B cell (primary cell): ENCODE data around the gene HMOX1. TPM values are rescaled to one million over a fixed set of nuclear protein-coding genes. Genes with fewer than 3 reads are reported as not detected.
A peak's percentile ranks its signal among the peaks of the same experiment; 100 is the strongest.
"Not testable (repeated sequence)": the region's sequence is repeated elsewhere in the genome, so short reads cannot be mapped to it uniquely, and the experiment has no call there.

Experiments
- ATAC-seq: fragments of 200-7000 bp; cut with Tn5 transposase; one replicate; pipeline ENCODE4 v1.10.0; 2021; ENCODE audit warnings: low read depth, mild to moderate bottlenecking, moderate number of reproducible peaks, moderate library complexity
- CTCF ChIA-PET: fragments of 350-600 bp; sonication (Branson Sonifier 250); formaldehyde crosslinking; loops from one replicate; lab custom pipeline; 2021; ENCODE audit warnings: antibody characterized with exemption, inconsistent platforms; lab: Charles Lee
- POLR2A ChIA-PET: fragments of 350-600 bp; sonication (Branson Sonifier 250); formaldehyde crosslinking; loops from one replicate; lab custom pipeline; 2021; ENCODE audit warnings: antibody characterized with exemption; lab: Charles Lee
- DNase-seq: peaks from one replicate; pipeline ENCODE4 v3.0.0; 2013
- H2AFZ ChIP-seq: 2 replicates; pipeline ENCODE4 v1.6.1; 2012; ENCODE audit warnings: mild to moderate bottlenecking, low read depth, low read length; ENCODE audit not compliant: insufficient read depth, poor library complexity, severe bottlenecking
- H3K27ac ChIP-seq, 2 donors: 1 replicate in 1 of 2; 2 replicates in 1 of 2; pipeline ENCODE4 v1.5.1; 2012 to 2013; ENCODE audit warnings: low read length in 2 of 2, mild to moderate bottlenecking in 2 of 2, moderate library complexity in 1 of 2
- H3K27me3 ChIP-seq, 4 experiments: fragments of 200-600 bp in 1 of 4; sonication (generic) in 1 of 4; replicated peaks in 1 of 4; 1 replicate in 2 of 4; 2 replicates in 2 of 4; pipeline versions ENCODE4 v1.6.1 to v1.7.0; 2013 to 2016; ENCODE audit warnings: low read length in 3 of 4, mild to moderate bottlenecking in 2 of 4, mixed read lengths in 1 of 4, moderate library complexity in 1 of 4; ENCODE audit not compliant: insufficient read depth in 4 of 4, control insufficient read depth in 3 of 4; ENCODE audit errors: control extremely low read depth in 1 of 4
- H3K36me3 ChIP-seq, 2 experiments: replicated peaks in 1 of 2; 1 replicate in 1 of 2; 2 replicates in 1 of 2; pipeline versions ENCODE4 v1.6.1 to v1.7.1; 2013; ENCODE audit warnings: low read length in 1 of 2; ENCODE audit not compliant: insufficient read depth in 2 of 2, control insufficient read depth in 1 of 2; ENCODE audit errors: control extremely low read depth in 1 of 2, extremely low read depth in 1 of 2
- H3K4me1 ChIP-seq, 2 donors: fragments of 200-600 bp in 1 of 2; sonication (generic) in 1 of 2; 1 replicate in 1 of 2; 2 replicates in 1 of 2; pipeline versions ENCODE4 v1.5.1 to v1.6.1; 2013 to 2017; ENCODE audit warnings: low read length in 2 of 2; ENCODE audit not compliant: control insufficient read depth in 2 of 2, insufficient read depth in 2 of 2
- H3K4me2 ChIP-seq: replicated peaks from 2 replicates; pipeline ENCODE3; 2012; ENCODE audit warnings: mild to moderate bottlenecking, low read depth, low read length; ENCODE audit not compliant: poor library complexity, severe bottlenecking
- H3K4me3 ChIP-seq, 5 experiments: fragments of 200-600 bp in 1 of 5; sonication (generic) in 1 of 5; 1 replicate in 3 of 5; 2 replicates in 2 of 5; pipeline versions ENCODE4 v1.5.1 to v1.7.0; 2011 to 2016; ENCODE audit warnings: low read length in 4 of 5, mild to moderate bottlenecking in 4 of 5, low read depth in 2 of 5, control low read depth in 1 of 5, moderate library complexity in 1 of 5; ENCODE audit not compliant: insufficient read depth in 1 of 5; ENCODE audit errors: control extremely low read depth in 1 of 5, extremely low read depth in 1 of 5
- H3K79me2 ChIP-seq: fragments of 200-600 bp; sonication (generic); one replicate; pipeline ENCODE4 v1.6.0; 2016; ENCODE audit warnings: low read length; ENCODE audit not compliant: control insufficient read depth, insufficient read depth
- H3K9ac ChIP-seq: fragments of 200-600 bp; sonication (generic); 2 replicates; pipeline ENCODE4 v1.6.1; 2017; ENCODE audit warnings: mild to moderate bottlenecking, low read length, moderate library complexity
- H3K9me3 ChIP-seq, 3 donors: one replicate each; pipeline versions ENCODE4 v1.6.1 to v1.7.1; 2013; ENCODE audit warnings: low read length in 2 of 3; ENCODE audit not compliant: control insufficient read depth in 2 of 3, insufficient read depth in 1 of 3; ENCODE audit errors: control extremely low read depth in 1 of 3
- H4K20me1 ChIP-seq: 2 replicates; pipeline ENCODE4 v1.6.0; 2012; ENCODE audit warnings: mild to moderate bottlenecking, low read length; ENCODE audit not compliant: insufficient read depth, control insufficient read depth, poor library complexity, severe bottlenecking
- H3K27ac Mint-ChIP-seq: one replicate; pipeline ENCODE4 v1.8.0; 2021; ENCODE audit warnings: mixed read lengths
- H3K27me3 Mint-ChIP-seq: one replicate; pipeline ENCODE4 v1.8.0; 2021; ENCODE audit warnings: mixed read lengths
- H3K4me1 Mint-ChIP-seq: one replicate; pipeline ENCODE4 v1.8.0; 2021; ENCODE audit warnings: mixed read lengths
- H3K4me3 Mint-ChIP-seq: one replicate; pipeline ENCODE4 v1.8.0; 2021; ENCODE audit warnings: mixed read lengths
- H3K9me3 Mint-ChIP-seq: one replicate; pipeline ENCODE4 v1.8.0; 2022; ENCODE audit warnings: mixed read lengths; ENCODE audit not compliant: insufficient read depth
- EZH2 ChIP-seq: IDR thresholded peaks from 2 replicates; pipeline ENCODE4 v1.6.1; 2012; ENCODE audit warnings: borderline replicate concordance, low read depth, mild to moderate bottlenecking, moderate library complexity, low read length; ENCODE audit not compliant: insufficient read depth, poor library complexity, severe bottlenecking
- WGBS: methylation state at CpG from one replicate; pipeline ENCODE4 v1.1.5; 2013; ENCODE audit warnings: missing lambda C conversion rate; ENCODE audit not compliant: insufficient coverage; 5-methylcytosine and 5-hydroxymethylcytosine counted together
- intact Hi-C: fragments of 100-400 bp; cut with micrococcal nuclease; formaldehyde crosslinking; loops from one replicate; pipeline ENCODE4 v1.10.0; 2022
- polyA plus RNA-seq: library from polyadenylated mRNA; depleted of rRNA; stranded (reverse); fragments of >200 nt; gene quantifications from 2 replicates; pipeline ENCODE4 v1.2.3, GENCODE V29; 2012
- total RNA-seq, 2 donors: library from RNA; stranded (reverse); fragments of 120-200 nt in 1 of 2; gene quantifications; 1 replicate in 1 of 2; 2 replicates in 1 of 2; pipeline versions ENCODE4 v1.2.3 to v1.2.4, GENCODE V29; 2013 to 2022

The HMOX1 gene
- total and polyA plus RNA-seq, 2 donors (not counting 1 experiment from before 2014, with no cell fraction given): 9.4 to 21.9 TPM

DNA sequence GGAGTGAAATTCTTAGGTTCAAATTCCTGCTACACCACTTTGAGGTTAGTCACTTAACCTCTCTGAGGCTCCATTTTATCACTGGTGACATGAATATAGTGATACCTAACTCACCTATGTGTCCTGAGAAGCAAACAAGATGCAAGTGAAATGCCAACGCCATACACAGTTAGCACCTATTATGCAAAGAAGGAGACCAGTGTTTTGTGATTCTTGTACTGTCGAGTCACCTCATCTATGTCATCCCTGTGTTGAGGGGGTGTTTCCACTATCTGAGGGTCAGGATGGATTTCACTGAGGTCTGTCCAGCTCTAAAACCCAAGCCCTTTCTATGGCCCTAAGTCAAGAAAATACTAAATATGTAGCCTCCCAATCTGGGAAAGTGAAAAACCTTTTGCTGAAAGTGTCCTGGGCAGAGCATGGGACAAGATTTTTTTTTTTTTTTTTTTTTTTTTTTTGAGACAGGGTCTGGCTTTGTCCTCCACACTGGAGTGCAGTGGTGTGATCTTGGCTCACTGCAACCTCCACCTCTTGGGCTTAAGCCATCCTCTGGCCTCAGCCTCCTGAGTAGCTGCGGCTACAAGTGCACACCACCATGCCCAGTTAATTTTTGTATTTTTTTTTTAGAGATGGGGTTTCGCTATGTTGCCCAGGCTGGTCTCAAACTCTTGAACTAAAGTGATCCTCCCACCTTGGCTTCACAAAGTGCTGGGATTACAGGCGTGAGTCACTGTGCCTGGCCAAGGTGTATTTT is 14.1 kb downstream of the HMOX1 start:
- DNase-seq (no peak), ATAC-seq (no peak)
- H3K36me3 ChIP-seq: peaks cover 0 to 5% of the 10 kb centered on the region in 2 experiments
- WGBS: no CpG with 5 or more reads among the region's 5 CpGs
- H2AFZ ChIP-seq: no peak overlapping the region
- H3K9ac ChIP-seq: no peak overlapping the region
- Mint-ChIP-seq H3K9me3 (no peaks in the 10 kb centered on the region), H3K27ac (peak overlapping the region; percentile 56), H3K4me1 (peaks cover 46% of the 10 kb centered on the region), H3K4me3 (no peak overlapping the region), H3K27me3 (no peaks in the 10 kb centered on the region)
- peaks cover under 1% of the 10 kb centered on the region for H3K79me2 ChIP-seq
- CTCF ChIA-PET: interaction anchor here (1.1 to 3.9 kb wide), 2 partner anchors 19 to 44 kb away, joined by 3 to 13 read pairs; no protein-coding TSS in a partner anchor
- H3K9me3 ChIP-seq: no peaks in the 10 kb centered on the region
- no peak for TF ChIP-seq EZH2
- no peaks in the 10 kb centered on the region for H3K27me3 ChIP-seq
- intact Hi-C loops: no loop called here
- no peak overlapping the region for H3K4me3 ChIP-seq
- H3K4me1 ChIP-seq: peaks cover 30 to 54% of the 10 kb centered on the region in 2 donors
- H3K4me2 ChIP-seq: no peak overlapping the region
- no peak overlapping the region for H3K27ac ChIP-seq
- POLR2A ChIA-PET: interaction anchor here (0.5 to 1.4 kb wide), 9 partner anchors 9 to 762 kb away, joined by 3 to 17 read pairs (median 5); no protein-coding TSS in a partner anchor
- H4K20me1 ChIP-seq: no peaks in the 10 kb centered on the region

DNA sequence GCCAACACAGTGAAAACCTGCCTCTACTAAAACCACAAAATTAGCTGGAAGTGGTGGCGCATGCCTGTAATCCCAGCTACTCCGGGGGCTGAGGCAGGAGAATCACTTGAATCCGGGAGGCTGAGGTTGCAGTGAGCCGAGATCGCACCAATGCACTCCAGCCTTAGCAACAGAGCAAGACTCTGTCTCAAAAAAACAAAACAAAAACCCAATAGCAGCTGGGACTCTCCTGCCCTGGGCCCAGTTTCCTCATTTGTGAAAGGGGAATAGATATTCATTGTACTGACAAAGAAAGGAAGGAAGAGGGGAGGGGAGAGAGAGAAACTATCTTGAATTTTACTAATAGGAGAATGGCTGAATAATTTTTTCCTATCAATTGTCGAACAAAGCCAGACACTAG is 15.7 kb downstream of the HMOX1 start:
- peak overlapping the region; percentile 93 for H3K27ac Mint-ChIP-seq
- H3K27me3 Mint-ChIP-seq, H3K9me3 ChIP-seq, H3K9me3 Mint-ChIP-seq, intact Hi-C loops, H3K27me3 ChIP-seq, H3K4me3 ChIP-seq, H4K20me1 ChIP-seq: not testable (repeated sequence)
- H3K4me3 Mint-ChIP-seq: peak overlapping the region; percentile 58
- peaks cover 39 to 64% of the 10 kb centered on the region in 2 donors for H3K4me1 ChIP-seq
- peak overlapping the region; percentile 47 for H3K4me2 ChIP-seq
- peak overlapping the region; percentile 25 for H3K9ac ChIP-seq
- peak overlapping the region; percentile 72 to 88 for H3K27ac ChIP-seq
- ATAC-seq (peak; percentile 7), DNase-seq (peak; percentile 76)
- 35% methylated on average over 6 of the region's 6 CpGs for WGBS
- H2AFZ ChIP-seq: peak overlapping the region; percentile 58
- H3K4me1 Mint-ChIP-seq: peaks cover 59% of the 10 kb centered on the region
- ChIA-PET CTCF (interaction anchor here (1.2 to 7.3 kb wide), 5 partner anchors 14 to 46 kb away, joined by 5 to 60 read pairs (median 13); partner anchors contain the start of gene HMOX1), POLR2A (interaction anchor here (0.8 to 1.7 kb wide), 5 partner anchors 11 to 44 kb away, joined by 3 to 16 read pairs (median 5); partner anchors contain the start of gene HMOX1)
- peaks cover 17% of the 10 kb centered on the region for H3K79me2 ChIP-seq
- H3K36me3 ChIP-seq: peaks cover 0 to 11% of the 10 kb centered on the region in 2 experiments
